DOHH2 (cell line): ENCODE measurements around the gene PCDH18.

Experiments used
- H3F3A ChIP-seq: fragments of 200-600 bp; sonication (generic), shearing (Covaris generic); 2 replicates; pipeline ENCODE4 v1.6.0; 2016; ENCODE audit warnings: antibody characterized with exemption, mild to moderate bottlenecking; ENCODE audit not compliant: control insufficient read depth, insufficient read depth
- H3K27ac ChIP-seq: fragments of 200-600 bp; sonication (generic); 2 replicates; pipeline ENCODE4 v1.5.1; 2014; ENCODE audit warnings: low read depth, mild to moderate bottlenecking, low read length, moderate library complexity
- H3K27me3 ChIP-seq: fragments of 200-600 bp; sonication (generic); 2 replicates; pipeline ENCODE4 v1.6.1; 2014; ENCODE audit warnings: mild to moderate bottlenecking, low read length, mixed read lengths; ENCODE audit not compliant: control insufficient read depth
- H3K36me3 ChIP-seq: fragments of 200-600 bp; sonication (generic); 2 replicates; pipeline ENCODE4 v1.6.1; 2014; ENCODE audit warnings: mild to moderate bottlenecking, low read length, moderate library complexity, mixed read lengths; ENCODE audit not compliant: control insufficient read depth
- H3K4me1 ChIP-seq: fragments of 200-600 bp; sonication (generic); 2 replicates; pipeline ENCODE4 v1.6.1; 2014; ENCODE audit warnings: mild to moderate bottlenecking, low read length, mixed read lengths; ENCODE audit not compliant: control insufficient read depth
- H3K4me2 ChIP-seq: fragments of 200-600 bp; sonication (generic); 2 replicates; pipeline ENCODE4 v1.6.0; 2014; ENCODE audit warnings: mild to moderate bottlenecking, low read length, moderate library complexity
- H3K4me3 ChIP-seq: fragments of 200-600 bp; sonication (generic); 2 replicates; pipeline ENCODE4 v1.5.1; 2014; ENCODE audit warnings: mild to moderate bottlenecking, low read length, mixed read lengths
- H3K79me2 ChIP-seq: fragments of 200-600 bp; sonication (generic); 2 replicates; pipeline ENCODE4 v1.6.1; 2014; ENCODE audit warnings: mild to moderate bottlenecking, low read length, mixed read lengths; ENCODE audit not compliant: control insufficient read depth
- H3K9me2 ChIP-seq: fragments of 200-600 bp; sonication (generic); replicated peaks from 2 replicates; pipeline ENCODE4 v1.6.1; 2014; ENCODE audit warnings: mild to moderate bottlenecking, low read length, mixed read lengths; ENCODE audit not compliant: control insufficient read depth
- H3K9me3 ChIP-seq: fragments of 200-600 bp; sonication (generic); 2 replicates; pipeline ENCODE4 v1.6.1; 2014; ENCODE audit warnings: antibody characterized with exemption, low read length, mixed read lengths; ENCODE audit not compliant: control insufficient read depth, insufficient read depth
- H4K20me1 ChIP-seq: fragments of 200-600 bp; sonication (generic); 2 replicates; pipeline ENCODE4 v1.6.0; 2014; ENCODE audit warnings: low read depth, mild to moderate bottlenecking, antibody characterized with exemption, low read length, moderate library complexity; ENCODE audit not compliant: control insufficient read depth, insufficient read depth
- EZH2phosphoT487 ChIP-seq: fragments of 200-600 bp; sonication (generic); IDR thresholded peaks from 2 replicates; pipeline ENCODE4 v1.6.1; 2017; ENCODE audit warnings: borderline replicate concordance, mild to moderate bottlenecking, antibody characterized with exemption, low read length, moderate library complexity, mixed read lengths
- TF ChIP-seq, protein P1 (sequence below): fragments of 200-600 bp; sonication (generic); IDR thresholded peaks from one replicate; pipeline ENCODE4 v1.5.1; 2014; ENCODE audit warnings: antibody characterized with exemption, mild to moderate bottlenecking, low read depth, low read length; ENCODE audit not compliant: poor library complexity, severe bottlenecking

Gene PCDH18

DNA sequence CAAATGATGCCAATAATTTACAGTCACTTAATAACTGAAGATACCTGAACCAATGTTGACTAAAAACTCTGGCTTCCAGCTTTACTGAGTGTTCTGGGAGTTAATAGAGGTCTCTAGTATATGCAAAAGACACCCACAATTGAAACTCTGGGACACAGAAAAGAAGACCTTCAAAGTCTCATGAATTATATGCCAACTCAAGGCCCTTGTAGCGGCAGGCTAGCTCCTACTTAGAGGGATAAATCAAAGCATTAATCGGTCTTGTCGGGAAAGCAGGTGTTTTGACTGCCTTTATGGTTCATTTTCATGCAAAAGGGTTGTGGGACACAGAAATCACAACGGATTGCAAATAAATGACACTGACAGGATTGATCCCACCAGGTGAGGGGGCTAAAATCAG lies 55.9 kb downstream of the PCDH18 start:
- no peaks in the 10 kb centered on the region for H3K27me3 ChIP-seq
- TF ChIP-seq, protein P1, sequence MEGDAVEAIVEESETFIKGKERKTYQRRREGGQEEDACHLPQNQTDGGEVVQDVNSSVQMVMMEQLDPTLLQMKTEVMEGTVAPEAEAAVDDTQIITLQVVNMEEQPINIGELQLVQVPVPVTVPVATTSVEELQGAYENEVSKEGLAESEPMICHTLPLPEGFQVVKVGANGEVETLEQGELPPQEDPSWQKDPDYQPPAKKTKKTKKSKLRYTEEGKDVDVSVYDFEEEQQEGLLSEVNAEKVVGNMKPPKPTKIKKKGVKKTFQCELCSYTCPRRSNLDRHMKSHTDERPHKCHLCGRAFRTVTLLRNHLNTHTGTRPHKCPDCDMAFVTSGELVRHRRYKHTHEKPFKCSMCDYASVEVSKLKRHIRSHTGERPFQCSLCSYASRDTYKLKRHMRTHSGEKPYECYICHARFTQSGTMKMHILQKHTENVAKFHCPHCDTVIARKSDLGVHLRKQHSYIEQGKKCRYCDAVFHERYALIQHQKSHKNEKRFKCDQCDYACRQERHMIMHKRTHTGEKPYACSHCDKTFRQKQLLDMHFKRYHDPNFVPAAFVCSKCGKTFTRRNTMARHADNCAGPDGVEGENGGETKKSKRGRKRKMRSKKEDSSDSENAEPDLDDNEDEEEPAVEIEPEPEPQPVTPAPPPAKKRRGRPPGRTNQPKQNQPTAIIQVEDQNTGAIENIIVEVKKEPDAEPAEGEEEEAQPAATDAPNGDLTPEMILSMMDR: no peak
- no peak for TF ChIP-seq EZH2phosphoT487
- H3K9me2 ChIP-seq: no peaks in the 10 kb centered on the region
- no peak overlapping the region for H3K4me3 ChIP-seq
- H3K27ac ChIP-seq: no peak overlapping the region
- H3K4me2 ChIP-seq: no peak overlapping the region
- no peaks in the 10 kb centered on the region for H3K9me3 ChIP-seq
- H3F3A ChIP-seq: no peaks in the 10 kb centered on the region
- no peaks in the 10 kb centered on the region for H4K20me1 ChIP-seq
- no peaks in the 10 kb centered on the region for H3K36me3 ChIP-seq
- H3K79me2 ChIP-seq: no peaks in the 10 kb centered on the region
- H3K4me1 ChIP-seq: no peaks in the 10 kb centered on the region

DNA sequence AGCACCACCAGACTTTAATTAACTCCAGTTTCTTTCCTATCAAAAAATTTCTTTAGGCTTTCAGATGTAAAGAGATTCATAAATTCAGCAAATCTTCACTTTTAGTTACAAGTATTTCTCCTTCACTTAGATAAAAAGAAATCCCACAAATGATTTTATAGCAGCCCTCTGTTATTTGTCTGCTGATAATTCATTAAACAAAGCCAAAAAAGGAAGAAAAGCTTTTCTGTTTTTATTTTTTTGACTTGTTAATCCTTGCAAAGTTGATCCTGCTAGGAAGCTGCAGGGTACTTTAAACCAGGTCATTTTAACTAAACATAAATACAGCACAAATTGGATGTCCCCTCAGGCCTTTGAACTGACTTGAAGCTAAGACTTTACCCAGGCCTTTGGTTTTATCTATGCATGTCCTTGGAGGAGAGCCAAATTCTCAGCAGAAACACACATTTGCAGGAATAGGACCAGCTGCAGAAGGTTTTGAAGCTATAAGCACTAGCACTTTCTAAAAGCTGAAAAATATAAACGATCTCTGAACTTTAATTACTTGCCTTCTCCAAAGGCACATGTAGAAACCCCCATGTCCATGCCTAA lies 57.5 kb downstream of the PCDH18 start:
- H3K27ac ChIP-seq: no peak overlapping the region
- H4K20me1 ChIP-seq: no peaks in the 10 kb centered on the region

DNA sequence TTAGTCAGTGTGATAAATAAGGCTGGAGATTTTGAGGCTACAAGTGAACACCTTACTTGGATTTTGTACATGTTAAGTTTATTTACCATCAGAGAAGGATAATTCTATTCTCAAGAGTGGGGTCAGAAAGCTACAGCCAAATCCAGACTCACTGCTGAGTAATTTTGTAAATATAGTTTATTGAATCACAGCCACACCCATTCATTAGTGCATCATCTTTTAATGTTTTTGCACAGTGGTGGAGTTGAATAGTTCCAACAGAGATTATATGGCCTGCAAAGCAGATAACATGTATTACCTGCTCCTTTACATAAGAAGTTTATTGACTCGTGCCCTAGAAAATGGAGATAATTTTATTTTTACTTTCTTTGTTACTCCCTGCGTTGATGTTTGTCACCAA lies 60.4 kb downstream of the PCDH18 start:
- H3K27ac ChIP-seq: no peak overlapping the region
- no peaks in the 10 kb centered on the region for H3K4me1 ChIP-seq
- H4K20me1 ChIP-seq: no peaks in the 10 kb centered on the region
- TF ChIP-seq EZH2phosphoT487: no peak
- TF ChIP-seq, protein P1: no peak
- H3K36me3 ChIP-seq: no peaks in the 10 kb centered on the region
- H3K27me3 ChIP-seq: no peaks in the 10 kb centered on the region
- no peaks in the 10 kb centered on the region for H3K79me2 ChIP-seq
- no peaks in the 10 kb centered on the region for H3K9me3 ChIP-seq
- no peak overlapping the region for H3K4me2 ChIP-seq
- no peak overlapping the region for H3K4me3 ChIP-seq
- no peaks in the 10 kb centered on the region for H3F3A ChIP-seq
- no peaks in the 10 kb centered on the region for H3K9me2 ChIP-seq

More for the DNA sequence above, 57.5 kb downstream of the PCDH18 start:
- H3F3A ChIP-seq: no peaks in the 10 kb centered on the region
- H3K4me2 ChIP-seq: no peak overlapping the region
- H3K9me2 ChIP-seq: no peaks in the 10 kb centered on the region
- TF ChIP-seq, protein P1: no peak
- no peak for TF ChIP-seq EZH2phosphoT487
- H3K9me3 ChIP-seq: no peaks in the 10 kb centered on the region
- H3K4me3 ChIP-seq: no peak overlapping the region
- H3K4me1 ChIP-seq: no peaks in the 10 kb centered on the region
- no peaks in the 10 kb centered on the region for H3K79me2 ChIP-seq
- no peaks in the 10 kb centered on the region for H3K27me3 ChIP-seq
- no peaks in the 10 kb centered on the region for H3K36me3 ChIP-seq
